Neural cell (in vitro differentiated cells): ENCODE data around the gene XYLT2. TPM values are rescaled to one million over a fixed set of nuclear protein-coding genes. Genes with fewer than 3 reads are reported as not detected.

Source experiments
- H2AFZ ChIP-seq: fragments of 200-600, 300-800 bp; sonication (generic), shearing (Covaris generic); 2 replicates; pipeline ENCODE4 v1.6.0; 2014; ENCODE audit warnings: low read depth, mild to moderate bottlenecking, antibody characterized with exemption, low read length, moderate library complexity
- H3F3A ChIP-seq: fragments of 200-600 bp; shearing (Covaris generic); 2 replicates; pipeline ENCODE4 v1.6.1; 2016; ENCODE audit warnings: mild to moderate bottlenecking, moderate library complexity, mixed read lengths, antibody characterized with exemption, low read length; ENCODE audit not compliant: insufficient read depth, poor library complexity, severe bottlenecking
- H3K27ac ChIP-seq: fragments of 200-600, 300-800 bp; sonication (generic), shearing (Covaris generic); 2 replicates; pipeline ENCODE4 v1.5.1; 2014; ENCODE audit warnings: mild to moderate bottlenecking, low read length, moderate library complexity
- H3K27me3 ChIP-seq: fragments of 300-800, 200-600 bp; sonication (generic), shearing (Covaris generic); 2 replicates; pipeline ENCODE4 v1.6.0; 2014; ENCODE audit warnings: mild to moderate bottlenecking, low read depth, low read length, moderate library complexity; ENCODE audit not compliant: insufficient read depth
- H3K36me3 ChIP-seq: fragments of 300-800, 200-600 bp; sonication (generic), shearing (Covaris generic); 2 replicates; pipeline ENCODE4 v1.5.1; 2014; ENCODE audit warnings: mild to moderate bottlenecking, antibody characterized with exemption, low read length, moderate library complexity; ENCODE audit not compliant: insufficient read depth
- H3K4me2 ChIP-seq: fragments of 300-800, 200-600 bp; sonication (generic), shearing (Covaris generic); 2 replicates; pipeline ENCODE4 v1.6.0; 2014; ENCODE audit warnings: mild to moderate bottlenecking, low read length
- H3K4me3 ChIP-seq: fragments of 300-800, 200-600 bp; sonication (generic), shearing (Covaris generic); 2 replicates; pipeline ENCODE4 v1.5.1; 2014; ENCODE audit warnings: mild to moderate bottlenecking, low read length, moderate library complexity
- H3K79me2 ChIP-seq: fragments of 200-600 bp; shearing (Covaris generic); replicated peaks from 2 replicates; pipeline ENCODE4 v1.6.0; 2014; ENCODE audit warnings: mild to moderate bottlenecking, low read length, moderate library complexity; ENCODE audit not compliant: insufficient read depth
- H3K9ac ChIP-seq: fragments of 300-800, 200-600 bp; sonication (generic), shearing (Covaris generic); 2 replicates; pipeline ENCODE4 v1.6.1; 2016; ENCODE audit warnings: mild to moderate bottlenecking, low read length, mixed read lengths
- H3K9me2 ChIP-seq: fragments of 200-600 bp; shearing (Covaris generic); 2 replicates; pipeline ENCODE4 v1.6.1; 2016; ENCODE audit warnings: mild to moderate bottlenecking, low read length, mixed read lengths; ENCODE audit not compliant: insufficient read depth
- H3K9me3 ChIP-seq: fragments of 200-600, 300-800 bp; sonication (generic), shearing (Covaris generic); 2 replicates; pipeline ENCODE4 v1.6.1; 2016; ENCODE audit warnings: mild to moderate bottlenecking, mixed run types, low read length, moderate library complexity, mixed read lengths
- H4K20me1 ChIP-seq: fragments of 200-600 bp; shearing (Covaris generic); 2 replicates; pipeline ENCODE4 v1.6.1; 2016; ENCODE audit warnings: mild to moderate bottlenecking, mixed run types; ENCODE audit not compliant: insufficient read depth
- EP300 ChIP-seq: fragments of 450-650 bp; conservative IDR thresholded peaks from 2 replicates; pipeline ENCODE4 v1.6.1; 2014; ENCODE audit warnings: antibody characterized with exemption, mild to moderate bottlenecking, moderate library complexity; ENCODE audit not compliant: poor library complexity, severe bottlenecking
- EZH2 ChIP-seq: fragments of 200-600, 300-800 bp; shearing (Covaris generic), sonication (generic); IDR thresholded peaks from 2 replicates; pipeline ENCODE4 v1.6.1; 2014; ENCODE audit warnings: antibody characterized with exemption, low read length, borderline replicate concordance, mild to moderate bottlenecking; ENCODE audit not compliant: insufficient read depth, poor library complexity, severe bottlenecking
- MXI1 ChIP-seq: fragments of 450-650 bp; conservative IDR thresholded peaks from 2 replicates; pipeline ENCODE4 v1.6.1; 2014; ENCODE audit warnings: antibody characterized with exemption, mild to moderate bottlenecking; ENCODE audit not compliant: poor library complexity, severe bottlenecking
- POLR2AphosphoS5 ChIP-seq: IDR thresholded peaks from 2 replicates; pipeline ENCODE4 v1.6.1; 2012
- RAD21 ChIP-seq: fragments of 450-650 bp; conservative IDR thresholded peaks from 2 replicates; pipeline ENCODE4 v1.6.1; 2014; ENCODE audit warnings: antibody characterized with exemption, mild to moderate bottlenecking, moderate library complexity
- SMC3 ChIP-seq: fragments of 450-650 bp; conservative IDR thresholded peaks from 2 replicates; pipeline ENCODE4 v1.6.1; 2014; ENCODE audit warnings: antibody characterized with exemption, mild to moderate bottlenecking, moderate library complexity; ENCODE audit not compliant: poor library complexity
- TAF1 ChIP-seq: IDR thresholded peaks from 2 replicates; pipeline ENCODE4 v1.6.1; 2012; ENCODE audit warnings: low read depth
- polyA plus RNA-seq: library from polyadenylated mRNA; depleted of rRNA; stranded (reverse); fragments of >200 nt; gene quantifications from 2 replicates; pipeline ENCODE4 v1.2.3, GENCODE V29; 2014
- TF ChIP-seq, protein P1 (sequence below): IDR thresholded peaks from 2 replicates; pipeline ENCODE4 v1.6.1; 2012; ENCODE audit warnings: borderline replicate concordance
- TF ChIP-seq, protein P2 (sequence below): fragments of 450-650 bp; IDR thresholded peaks from 2 replicates; pipeline ENCODE4 v1.5.1; 2014; ENCODE audit warnings: antibody characterized with exemption, mild to moderate bottlenecking, moderate library complexity; ENCODE audit not compliant: poor library complexity, severe bottlenecking

XYLT2 gene
- polyA plus RNA-seq, 1 donor from 2014 or later, result 6.9 TPM

- Histone ChIP-seq H3F3A (no peaks in the 10 kb centered on the region), H3K27ac (no peak overlapping the region), H3K36me3 (no peaks in the 10 kb centered on the region)
These were observed 14.1 kb downstream of the XYLT2 start for GRCh38 chr17:50359998-50360461.

GRCh38 chr17:50360486-50361115, 14.7 kb downstream of the XYLT2 start:
- no peaks in the 10 kb centered on the region for H3K9me2 ChIP-seq
- H3K27me3 ChIP-seq, result no peaks in the 10 kb centered on the region
- H3K4me2 ChIP-seq, result no peak overlapping the region
- no peak overlapping the region for H3K9ac ChIP-seq
- H3K36me3 ChIP-seq, result no peaks in the 10 kb centered on the region
- no peak for TF ChIP-seq POLR2AphosphoS5
- no peak for TF ChIP-seq MXI1
- no peak for TF ChIP-seq EP300
- TF ChIP-seq, protein P1, sequence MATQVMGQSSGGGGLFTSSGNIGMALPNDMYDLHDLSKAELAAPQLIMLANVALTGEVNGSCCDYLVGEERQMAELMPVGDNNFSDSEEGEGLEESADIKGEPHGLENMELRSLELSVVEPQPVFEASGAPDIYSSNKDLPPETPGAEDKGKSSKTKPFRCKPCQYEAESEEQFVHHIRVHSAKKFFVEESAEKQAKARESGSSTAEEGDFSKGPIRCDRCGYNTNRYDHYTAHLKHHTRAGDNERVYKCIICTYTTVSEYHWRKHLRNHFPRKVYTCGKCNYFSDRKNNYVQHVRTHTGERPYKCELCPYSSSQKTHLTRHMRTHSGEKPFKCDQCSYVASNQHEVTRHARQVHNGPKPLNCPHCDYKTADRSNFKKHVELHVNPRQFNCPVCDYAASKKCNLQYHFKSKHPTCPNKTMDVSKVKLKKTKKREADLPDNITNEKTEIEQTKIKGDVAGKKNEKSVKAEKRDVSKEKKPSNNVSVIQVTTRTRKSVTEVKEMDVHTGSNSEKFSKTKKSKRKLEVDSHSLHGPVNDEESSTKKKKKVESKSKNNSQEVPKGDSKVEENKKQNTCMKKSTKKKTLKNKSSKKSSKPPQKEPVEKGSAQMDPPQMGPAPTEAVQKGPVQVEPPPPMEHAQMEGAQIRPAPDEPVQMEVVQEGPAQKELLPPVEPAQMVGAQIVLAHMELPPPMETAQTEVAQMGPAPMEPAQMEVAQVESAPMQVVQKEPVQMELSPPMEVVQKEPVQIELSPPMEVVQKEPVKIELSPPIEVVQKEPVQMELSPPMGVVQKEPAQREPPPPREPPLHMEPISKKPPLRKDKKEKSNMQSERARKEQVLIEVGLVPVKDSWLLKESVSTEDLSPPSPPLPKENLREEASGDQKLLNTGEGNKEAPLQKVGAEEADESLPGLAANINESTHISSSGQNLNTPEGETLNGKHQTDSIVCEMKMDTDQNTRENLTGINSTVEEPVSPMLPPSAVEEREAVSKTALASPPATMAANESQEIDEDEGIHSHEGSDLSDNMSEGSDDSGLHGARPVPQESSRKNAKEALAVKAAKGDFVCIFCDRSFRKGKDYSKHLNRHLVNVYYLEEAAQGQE, result no peak
- no peak for TF ChIP-seq RAD21
- TF ChIP-seq, protein P2, sequence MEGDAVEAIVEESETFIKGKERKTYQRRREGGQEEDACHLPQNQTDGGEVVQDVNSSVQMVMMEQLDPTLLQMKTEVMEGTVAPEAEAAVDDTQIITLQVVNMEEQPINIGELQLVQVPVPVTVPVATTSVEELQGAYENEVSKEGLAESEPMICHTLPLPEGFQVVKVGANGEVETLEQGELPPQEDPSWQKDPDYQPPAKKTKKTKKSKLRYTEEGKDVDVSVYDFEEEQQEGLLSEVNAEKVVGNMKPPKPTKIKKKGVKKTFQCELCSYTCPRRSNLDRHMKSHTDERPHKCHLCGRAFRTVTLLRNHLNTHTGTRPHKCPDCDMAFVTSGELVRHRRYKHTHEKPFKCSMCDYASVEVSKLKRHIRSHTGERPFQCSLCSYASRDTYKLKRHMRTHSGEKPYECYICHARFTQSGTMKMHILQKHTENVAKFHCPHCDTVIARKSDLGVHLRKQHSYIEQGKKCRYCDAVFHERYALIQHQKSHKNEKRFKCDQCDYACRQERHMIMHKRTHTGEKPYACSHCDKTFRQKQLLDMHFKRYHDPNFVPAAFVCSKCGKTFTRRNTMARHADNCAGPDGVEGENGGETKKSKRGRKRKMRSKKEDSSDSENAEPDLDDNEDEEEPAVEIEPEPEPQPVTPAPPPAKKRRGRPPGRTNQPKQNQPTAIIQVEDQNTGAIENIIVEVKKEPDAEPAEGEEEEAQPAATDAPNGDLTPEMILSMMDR, result no peak
- no peak for TF ChIP-seq TAF1
- no peak for TF ChIP-seq SMC3
- TF ChIP-seq EZH2, result no peak
- H2AFZ ChIP-seq, result no peak overlapping the region
- no peaks in the 10 kb centered on the region for H4K20me1 ChIP-seq
- H3K4me3 ChIP-seq, result no peak overlapping the region
- no peaks in the 10 kb centered on the region for H3K9me3 ChIP-seq
- no peaks in the 10 kb centered on the region for H3F3A ChIP-seq
- no peak overlapping the region for H3K27ac ChIP-seq
- H3K79me2 ChIP-seq, result no peaks in the 10 kb centered on the region

More at GRCh38 chr17:50359998-50360461, 14.1 kb downstream of the XYLT2 start:
- TF ChIP-seq EZH2 (no peak), TAF1 (no peak)
- TF ChIP-seq, protein P2, result no peak
- Histone ChIP-seq H3K9ac (no peak overlapping the region), H3K9me2 (no peaks in the 10 kb centered on the region), H3K79me2 (no peaks in the 10 kb centered on the region), H3K4me3 (no peak overlapping the region), H3K9me3 (no peaks in the 10 kb centered on the region), H3K27me3 (no peaks in the 10 kb centered on the region), H3K4me2 (no peak overlapping the region), H2AFZ (no peak overlapping the region), H4K20me1 (no peaks in the 10 kb centered on the region)
